WTC11 (cell line): ENCODE data around the gene GCC2. TPM values are rescaled to one million over a fixed set of nuclear protein-coding genes. Genes with fewer than 3 reads are reported as not detected.
"Not testable (repeated sequence)": the region's sequence is repeated elsewhere in the genome, so short reads cannot be mapped to it uniquely, and the experiment has no call there.

ENCODE experiments used
- ATAC-seq: fragments of 200-7000 bp; cut with Tn5 transposase; 2 replicates; pipeline ENCODE4 v1.10.0; 2021; ENCODE audit warnings: mild to moderate bottlenecking, moderate library complexity
- CTCF ChIA-PET: fragments of 300-600 bp; sonication (Branson Sonifier 250); formaldehyde crosslinking; loops from one replicate; lab custom pipeline; 2021; ENCODE audit warnings: antibody characterized with exemption; lab: Charles Lee
- POLR2A ChIA-PET: fragments of 350-600 bp; sonication (Branson Sonifier 250); formaldehyde crosslinking; loops from one replicate; lab custom pipeline; 2021; ENCODE audit warnings: antibody characterized with exemption; lab: Charles Lee
- DNase-seq: peaks from one replicate; pipeline ENCODE4 v3.0.0; 2021; ENCODE audit warnings: low spot score
- H3K27ac Mint-ChIP-seq: 2 replicates; pipeline ENCODE4 v1.8.0; 2021; ENCODE audit warnings: mixed read lengths
- H3K27me3 Mint-ChIP-seq: 2 replicates; pipeline ENCODE4 v1.8.0; 2021; ENCODE audit warnings: low read depth, mild to moderate bottlenecking, moderate library complexity, mixed read lengths
- H3K36me3 Mint-ChIP-seq: 2 replicates; pipeline ENCODE4 v1.8.0; 2021; ENCODE audit warnings: mixed read lengths
- H3K4me1 Mint-ChIP-seq: 2 replicates; pipeline ENCODE4 v1.8.0; 2022; ENCODE audit warnings: mixed read lengths
- H3K4me3 Mint-ChIP-seq: 2 replicates; pipeline ENCODE4 v1.8.0; 2021; ENCODE audit warnings: mild to moderate bottlenecking, moderate library complexity, mixed read lengths
- H3K9me3 Mint-ChIP-seq: 2 replicates; pipeline ENCODE4 v1.8.0; 2021; ENCODE audit warnings: mixed read lengths
- MLX ChIP-seq: sonication (generic); formaldehyde crosslinking; IDR thresholded peaks from 2 replicates; pipeline ENCODE4 v1.8.1; 2023; ENCODE audit warnings: mild to moderate bottlenecking, missing genetic modification reagents, moderate library complexity
- ZNF281 ChIP-seq: sonication (generic); formaldehyde crosslinking; IDR thresholded peaks from 2 replicates; pipeline ENCODE4 v1.8.0; 2023; ENCODE audit warnings: mild to moderate bottlenecking, missing genetic modification reagents
- total RNA-seq: library from RNA; stranded (reverse); gene quantifications from 3 replicates; pipeline ENCODE4 v1.2.3, GENCODE V29; 2021

Gene GCC2
- total RNA-seq, 1 experiment from 2014 or later = 66.5 TPM

GRCh38 chr2:108555572-108555971 lies 106.6 kb downstream of the GCC2 start (continued):
- no peak for TF ChIP-seq ZNF281
- TF ChIP-seq MLX (CRISPR knock-in tag) = no peak

- DNase-seq, H3K4me3 Mint-ChIP-seq, H3K27ac Mint-ChIP-seq, H3K9me3 Mint-ChIP-seq, H3K36me3 Mint-ChIP-seq, POLR2A ChIA-PET, ATAC-seq, H3K27me3 Mint-ChIP-seq: not testable (repeated sequence)
- peaks cover 31% of the 10 kb centered on the region for H3K4me1 Mint-ChIP-seq
- CTCF ChIA-PET = interaction anchor here (1.2 kb wide), 1 partner anchor 79 kb away, joined by 3 read pairs; no protein-coding TSS in a partner anchor
These were observed 107.6 kb downstream of the GCC2 start for GRCh38 chr2:108556581-108556980.

Other genes with a start within 250 kb of the GCC2 start
- gene SULT1C3, start 209.2 kb upstream of the GCC2 start, total RNA-seq = not detected in 3 replicates
- gene SULT1C2, start 160.3 kb upstream of the GCC2 start, total RNA-seq = 2.2 to 3.4 TPM (median 2.6 TPM) in 3 replicates
- 4.3 to 4.9 TPM (median 4.6 TPM) in 3 replicates for gene SULT1C4, start 71.3 kb upstream of the GCC2 start, total RNA-seq
- gene LIMS1, start 85.3 kb downstream of the GCC2 start, total RNA-seq = 40.7 to 50.6 TPM (median 43.4 TPM) in 3 replicates